Muscle of leg (tissue), 11 donors: ENCODE measurements around the gene ISG15. TPM values are rescaled to one million over a fixed set of nuclear protein-coding genes. Genes with fewer than 3 reads are reported as not detected.
A peak's percentile ranks its signal among the peaks of the same experiment; 100 is the strongest.
"Not testable (repeated sequence)": the region's sequence is repeated elsewhere in the genome, so short reads cannot be mapped to it uniquely, and the experiment has no call there.

Experiments used
- DNase-seq: peaks from one replicate; pipeline ENCODE4 v3.0.0; 2013
- H3K27ac ChIP-seq: one replicate; pipeline ENCODE4 v1.5.1; 2013; ENCODE audit warnings: mild to moderate bottlenecking, low read length, control low read depth
- H3K27me3 ChIP-seq: one replicate; pipeline ENCODE4 v1.6.1; 2013; ENCODE audit warnings: low read length; ENCODE audit not compliant: control insufficient read depth, insufficient read depth
- H3K36me3 ChIP-seq: one replicate; pipeline ENCODE4 v1.6.1; 2013; ENCODE audit warnings: low read length; ENCODE audit not compliant: control insufficient read depth, insufficient read depth
- H3K4me1 ChIP-seq: one replicate; pipeline ENCODE4 v1.6.1; 2013; ENCODE audit warnings: low read length; ENCODE audit not compliant: control insufficient read depth, insufficient read depth
- H3K4me3 ChIP-seq: one replicate; pipeline ENCODE4 v1.5.1; 2013; ENCODE audit warnings: low read length, control low read depth
- H3K9me3 ChIP-seq: replicated peaks from 2 replicates; pipeline ENCODE4 v1.6.1; 2013; ENCODE audit warnings: low read depth, low read length; ENCODE audit not compliant: control insufficient read depth
- WGBS: methylation state at CpG from one replicate; pipeline ENCODE4 v1.1.5; 2013; ENCODE audit warnings: missing lambda C conversion rate; ENCODE audit not compliant: insufficient coverage; 5-methylcytosine and 5-hydroxymethylcytosine counted together
- polyA plus RNA-seq, 8 donors: library from polyadenylated mRNA; unstranded; fragments of 120-200 nt; gene quantifications; one replicate each; pipeline versions ENCODE4 v1.2.1 to v1.2.3, GENCODE V29; 2013; ENCODE audit warnings: inconsistent platforms in 1 of 8, low replicate concordance in 1 of 8; ENCODE audit not compliant: insufficient read length in 8 of 8, insufficient read depth in 1 of 8
- total RNA-seq: library from RNA; stranded (reverse); fragments of 120-200 nt; gene quantifications from one replicate; pipeline ENCODE4 v1.2.4, GENCODE V29; 2013

The ISG15 gene
- total and polyA plus RNA-seq, 9 donors: 8.2 to 18.8 (median 12.6) TPM

DNA sequence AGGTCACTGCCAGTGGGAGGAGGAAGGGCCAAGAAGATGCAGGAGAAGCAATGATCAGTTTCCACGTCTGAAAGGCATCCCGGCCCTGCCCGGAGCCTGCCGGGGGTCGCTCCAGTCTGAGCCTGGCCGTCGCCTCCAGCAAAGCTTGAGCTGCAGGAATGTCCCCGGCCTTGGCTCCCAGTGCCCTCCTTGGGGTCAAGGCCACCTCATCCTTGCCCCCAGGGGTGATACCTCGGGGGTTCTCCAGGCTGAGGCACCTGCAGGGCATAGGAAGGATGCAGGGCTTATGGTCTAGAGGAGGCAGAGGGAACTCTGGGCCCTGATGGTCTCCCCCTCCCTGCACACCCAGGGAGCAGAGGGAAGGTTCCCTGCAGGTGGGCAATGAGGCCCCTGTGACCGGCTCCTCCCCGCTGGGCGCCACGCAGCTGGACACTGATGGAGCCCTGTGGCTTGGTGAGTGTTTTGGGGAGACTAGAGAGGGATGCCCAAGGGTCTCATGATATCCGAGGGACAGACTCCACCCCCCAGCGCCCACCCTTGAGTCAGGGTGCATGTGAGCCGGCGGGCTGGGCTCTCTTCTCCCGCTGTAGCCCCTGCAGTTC is 40.9 kb downstream of the ISG15 start:
- Histone ChIP-seq H3K27ac (no peak overlapping the region), H3K4me3 (no peak overlapping the region), H3K4me1 (peaks cover 5% of the 10 kb centered on the region), H3K36me3 (peaks cover 40% of the 10 kb centered on the region), H3K9me3 (no peaks in the 10 kb centered on the region), H3K27me3 (peaks cover 23% of the 10 kb centered on the region)
- WGBS: 91% methylated on average over 13 of the region's 18 CpGs
- no peak for DNase-seq

DNA sequence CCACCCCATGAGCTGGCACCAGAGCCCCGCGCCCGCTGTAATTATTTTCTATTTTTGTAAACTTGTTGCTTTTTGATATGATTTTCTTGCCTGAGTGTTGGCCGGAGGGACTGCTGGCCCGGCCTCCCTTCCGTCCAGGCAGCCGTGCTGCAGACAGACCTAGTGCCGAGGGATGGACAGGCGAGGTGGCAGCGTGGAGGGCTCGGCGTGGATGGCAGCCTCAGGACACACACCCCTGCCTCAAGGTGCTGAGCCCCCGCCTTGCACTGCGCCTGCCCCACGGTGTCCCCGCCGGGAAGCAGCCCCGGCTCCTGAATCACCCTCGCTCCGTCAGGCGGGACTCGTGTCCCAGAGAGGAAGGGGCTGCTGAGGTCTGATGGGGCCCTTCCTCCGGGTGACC is 41.7 kb downstream of the ISG15 start:
- peaks cover 8% of the 10 kb centered on the region for H3K4me1 ChIP-seq
- no peak for DNase-seq
- peaks cover 28% of the 10 kb centered on the region for H3K27me3 ChIP-seq
- WGBS: 86% methylated on average over 20 of the region's 23 CpGs
- no peak overlapping the region for H3K27ac ChIP-seq
- peaks cover 33% of the 10 kb centered on the region for H3K36me3 ChIP-seq
- H3K9me3 ChIP-seq: no peaks in the 10 kb centered on the region
- no peak overlapping the region for H3K4me3 ChIP-seq

DNA sequence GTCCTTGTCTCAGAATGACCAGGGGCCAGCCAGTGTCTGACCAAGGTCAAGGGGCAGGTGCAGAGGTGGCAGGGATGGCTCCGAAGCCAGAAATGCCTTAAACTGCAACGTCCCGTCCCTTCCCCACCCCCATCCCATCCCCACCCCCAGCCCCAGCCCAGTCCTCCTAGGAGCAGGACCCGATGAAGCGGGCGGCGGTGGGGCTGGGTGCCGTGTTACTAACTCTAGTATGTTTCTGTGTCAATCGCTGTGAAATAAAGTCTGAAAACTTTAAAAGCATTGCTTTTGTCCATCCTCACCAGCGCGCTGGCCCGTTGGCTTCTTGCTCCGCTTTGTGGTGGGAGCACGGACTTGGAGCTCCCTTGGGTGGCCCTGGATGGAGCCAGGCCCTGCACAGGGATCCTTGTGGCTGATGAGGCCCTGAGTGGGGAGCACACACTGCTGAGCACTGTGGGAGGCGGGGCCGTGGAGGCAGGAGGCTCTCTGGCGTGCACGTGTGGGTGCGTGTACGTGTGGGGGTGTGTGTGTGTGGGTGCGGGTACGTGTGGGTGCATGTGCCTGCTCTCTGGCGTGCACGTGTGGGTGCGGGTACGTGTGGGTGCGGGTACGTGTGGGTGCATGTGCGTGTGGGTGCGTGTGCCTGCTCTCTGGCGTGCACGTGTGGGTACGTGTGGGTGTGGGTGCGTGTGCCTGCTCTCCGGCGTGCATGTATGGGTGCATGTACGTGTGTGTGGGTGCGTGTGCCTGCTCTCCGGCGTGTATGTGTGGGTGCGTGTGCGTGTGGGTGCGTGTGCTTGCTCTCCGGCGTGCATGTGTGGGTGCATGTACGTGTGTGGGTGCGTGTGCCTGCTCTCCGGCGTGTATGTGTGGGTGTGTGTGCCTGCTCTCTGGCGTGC is 42.8 kb downstream of the ISG15 start:
- Histone ChIP-seq H3K9me3 (no peaks in the 10 kb centered on the region), H3K36me3 (peaks cover 31% of the 10 kb centered on the region), H3K27ac (no peak overlapping the region), H3K4me1 (peaks cover 8% of the 10 kb centered on the region), H3K27me3 (peaks cover 39% of the 10 kb centered on the region), H3K4me3 (no peak overlapping the region)
- no peak for DNase-seq
- WGBS: 83% methylated on average over 27 of the region's 50 CpGs

DNA sequence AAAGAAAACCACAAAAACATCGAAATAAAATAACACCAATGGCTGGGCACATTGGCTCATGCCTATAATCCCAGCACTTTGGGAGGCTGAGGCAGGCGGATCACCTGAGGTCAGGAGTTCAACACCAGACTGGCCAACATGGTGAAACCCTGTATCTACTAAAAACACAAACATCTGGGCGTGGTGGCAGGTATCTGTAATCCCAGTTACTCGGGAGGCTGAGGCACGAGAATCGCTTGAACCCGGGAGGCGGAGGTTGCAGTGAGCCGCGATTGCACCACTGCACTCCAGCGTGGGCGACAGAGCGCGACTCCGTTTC is 44.4 kb downstream of the ISG15 start:
- not testable (repeated sequence) for DNase-seq, H3K27ac ChIP-seq, H3K9me3 ChIP-seq, H3K4me3 ChIP-seq
- H3K4me1 ChIP-seq: peaks cover 14% of the 10 kb centered on the region
- WGBS: no CpG with 5 or more reads among the region's 15 CpGs
- peaks cover 54% of the 10 kb centered on the region for H3K27me3 ChIP-seq
- H3K36me3 ChIP-seq: peaks cover 19% of the 10 kb centered on the region

DNA sequence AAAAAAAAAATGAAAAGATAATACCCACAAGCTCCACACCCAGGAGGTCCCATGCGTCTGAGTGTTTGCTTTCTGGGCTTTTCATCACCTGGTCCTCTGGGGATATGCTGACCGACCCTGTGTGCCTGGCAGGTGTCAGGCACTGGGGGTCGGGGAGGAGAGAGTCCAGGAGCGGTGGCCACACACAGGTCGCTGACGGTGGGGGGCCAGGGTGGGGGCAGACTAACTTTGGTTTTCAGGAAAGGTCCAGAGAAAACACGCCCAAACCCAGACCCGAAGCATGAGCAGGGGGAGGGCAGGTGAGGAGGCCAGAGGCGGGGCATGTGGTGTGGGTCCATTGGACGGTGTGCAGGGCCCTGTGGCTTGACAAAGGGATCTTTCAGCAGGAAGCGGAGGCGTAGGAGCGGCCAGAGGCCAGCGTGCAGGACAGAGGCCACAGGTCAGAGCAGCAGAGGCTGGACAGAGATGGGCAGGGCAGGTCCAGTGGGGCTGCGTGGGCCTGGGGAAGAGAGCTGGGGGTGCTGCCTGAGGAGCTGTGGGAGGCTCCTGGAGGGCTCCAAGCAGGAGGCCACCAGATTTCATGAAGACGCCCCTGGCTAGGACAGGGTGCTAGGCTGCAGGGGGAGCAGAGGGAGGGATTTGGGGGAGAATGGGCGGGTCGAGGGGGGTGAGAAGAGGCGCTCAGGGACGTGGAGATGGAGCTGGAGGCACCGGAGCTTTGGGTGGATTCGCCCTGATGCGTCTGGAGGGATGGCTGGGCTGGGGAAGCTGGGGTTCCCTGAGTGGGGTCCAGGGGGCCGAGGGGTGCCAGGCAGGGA is 45.0 kb downstream of the ISG15 start:
- Histone ChIP-seq H3K27me3 (peaks cover 59% of the 10 kb centered on the region), H3K27ac (no peak overlapping the region), H3K4me1 (peaks cover 15% of the 10 kb centered on the region), H3K36me3 (peaks cover 19% of the 10 kb centered on the region), H3K4me3 (no peak overlapping the region), H3K9me3 (no peaks in the 10 kb centered on the region)
- no peak for DNase-seq
- WGBS: 16% methylated on average over 23 of the region's 24 CpGs

DNA sequence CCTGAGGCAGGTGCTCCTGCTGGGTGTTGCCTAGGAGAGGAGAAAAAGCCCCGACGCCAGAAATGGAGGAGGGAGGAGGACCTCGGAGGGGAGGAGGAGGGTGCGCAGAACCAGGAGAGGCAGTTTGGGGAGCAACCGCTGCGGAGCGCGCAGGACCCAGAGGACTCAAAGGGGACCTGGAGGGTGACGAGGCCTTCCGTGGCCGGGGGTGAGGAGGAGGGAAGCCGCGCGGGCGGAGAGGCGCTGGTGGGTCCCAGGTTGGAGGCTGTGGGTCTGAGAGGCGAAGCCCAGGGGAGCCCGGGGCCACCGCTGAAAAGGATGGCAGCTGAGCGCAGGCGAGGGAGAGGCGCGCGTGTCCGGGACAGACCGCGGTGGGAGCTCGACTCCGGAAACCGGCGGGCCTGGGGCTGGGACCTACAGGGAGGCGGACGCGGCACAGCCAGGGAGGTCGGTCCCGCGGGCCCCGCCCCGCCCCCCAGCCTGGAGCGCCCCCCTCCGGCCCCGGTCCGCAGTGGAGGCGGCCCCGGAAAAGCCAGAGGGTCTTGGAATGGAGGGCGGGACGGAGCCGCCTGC is 45.7 kb downstream of the ISG15 start:
- 1% methylated on average over 48 of the region's 48 CpGs for WGBS
- peaks cover 20% of the 10 kb centered on the region for H3K4me1 ChIP-seq
- H3K9me3 ChIP-seq: no peaks in the 10 kb centered on the region
- H3K27me3 ChIP-seq: peaks cover 66% of the 10 kb centered on the region
- no peak overlapping the region for H3K27ac ChIP-seq
- peaks cover 13% of the 10 kb centered on the region for H3K36me3 ChIP-seq
- no peak for DNase-seq
- H3K4me3 ChIP-seq: peak overlapping the region; percentile 19

DNA sequence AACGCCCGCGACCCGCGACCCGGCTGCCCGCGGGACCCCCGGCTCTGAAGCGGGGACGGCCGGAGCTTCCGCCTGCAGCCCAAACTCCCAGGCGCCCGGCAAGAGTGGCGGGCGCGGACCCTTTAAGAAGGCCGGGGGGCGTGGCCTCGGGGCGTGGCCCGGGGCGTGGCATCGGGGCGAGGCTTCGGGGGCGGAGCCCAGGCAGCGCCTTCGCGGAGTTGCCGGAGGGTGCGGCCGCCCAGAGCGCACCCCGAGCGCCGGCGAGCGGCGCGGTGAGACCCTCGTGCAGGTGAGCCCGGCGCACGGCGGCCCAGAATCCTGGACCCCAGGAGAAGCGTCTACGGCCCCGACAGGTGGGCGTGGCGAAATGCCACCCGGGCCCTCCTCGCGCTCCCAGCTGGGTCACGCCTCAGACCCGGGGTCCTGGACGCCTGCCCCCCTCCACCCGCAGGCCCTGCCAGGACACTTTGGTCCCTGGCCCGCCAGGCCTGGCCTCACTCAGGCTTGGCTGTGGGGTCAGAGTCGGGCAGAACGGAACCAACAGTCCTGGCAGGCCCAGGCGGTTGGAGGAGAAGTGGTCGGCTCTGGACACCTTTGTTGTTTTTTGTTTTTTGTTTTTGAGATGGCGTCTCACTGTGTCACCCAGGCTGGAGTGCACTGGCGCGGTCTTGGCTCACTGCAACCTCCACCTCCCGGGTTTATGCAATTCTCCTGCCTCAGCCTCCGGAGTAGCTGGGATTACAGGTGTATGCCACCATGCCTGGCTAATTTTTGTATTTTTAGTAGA is 46.4 kb downstream of the ISG15 start:
- H3K36me3 ChIP-seq: peaks cover 9% of the 10 kb centered on the region
- H3K4me3 ChIP-seq: peak overlapping the region; percentile 35
- under 1% methylated on average over 58 of the region's 69 CpGs for WGBS
- peak; percentile 74 for DNase-seq
- peaks cover 72% of the 10 kb centered on the region for H3K27me3 ChIP-seq
- H3K27ac ChIP-seq: no peak overlapping the region
- peaks cover 22% of the 10 kb centered on the region for H3K4me1 ChIP-seq
- no peaks in the 10 kb centered on the region for H3K9me3 ChIP-seq

DNA sequence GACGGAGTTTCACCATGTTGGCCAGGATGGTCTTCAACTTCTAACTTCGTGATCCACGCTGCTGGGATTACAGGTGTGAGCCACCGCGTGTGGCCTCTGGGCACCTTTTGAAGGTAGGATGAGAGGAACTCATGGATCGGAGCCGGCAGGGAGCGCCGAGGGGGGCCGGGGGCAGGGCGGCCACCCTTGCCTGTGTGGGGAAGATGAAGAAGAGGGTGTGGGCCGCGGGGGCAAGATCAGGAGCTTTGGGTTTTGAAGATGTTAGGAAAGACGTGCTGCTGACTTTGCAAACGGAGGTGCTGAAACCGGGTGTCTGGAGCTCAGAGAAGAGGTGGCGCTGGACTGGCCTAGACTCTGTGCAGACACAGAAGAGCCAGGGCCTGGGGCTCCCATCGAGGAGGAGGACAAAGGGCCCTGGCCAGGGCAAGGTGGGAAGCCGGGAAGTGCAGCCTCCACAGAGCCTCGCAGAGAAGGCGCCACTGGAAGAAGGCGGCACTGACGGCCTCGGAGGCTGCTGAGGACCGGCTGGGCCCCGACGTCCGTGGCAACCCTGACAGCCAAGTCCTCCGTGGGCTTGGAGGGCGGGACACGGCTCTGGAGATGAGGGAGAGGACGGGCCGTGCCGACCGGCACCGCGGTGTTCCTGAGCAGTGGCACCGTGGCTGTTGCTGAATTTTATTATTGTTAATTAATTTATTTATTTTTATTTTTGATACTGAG is 47.1 kb downstream of the ISG15 start:
- no peak overlapping the region for H3K27ac ChIP-seq
- peaks cover 1% of the 10 kb centered on the region for H3K36me3 ChIP-seq
- H3K9me3 ChIP-seq: no peaks in the 10 kb centered on the region
- H3K4me3 ChIP-seq: no peak overlapping the region
- H3K27me3 ChIP-seq: peaks cover 75% of the 10 kb centered on the region
- 39% methylated on average over 29 of the region's 38 CpGs for WGBS
- no peak for DNase-seq
- H3K4me1 ChIP-seq: peaks cover 22% of the 10 kb centered on the region

DNA sequence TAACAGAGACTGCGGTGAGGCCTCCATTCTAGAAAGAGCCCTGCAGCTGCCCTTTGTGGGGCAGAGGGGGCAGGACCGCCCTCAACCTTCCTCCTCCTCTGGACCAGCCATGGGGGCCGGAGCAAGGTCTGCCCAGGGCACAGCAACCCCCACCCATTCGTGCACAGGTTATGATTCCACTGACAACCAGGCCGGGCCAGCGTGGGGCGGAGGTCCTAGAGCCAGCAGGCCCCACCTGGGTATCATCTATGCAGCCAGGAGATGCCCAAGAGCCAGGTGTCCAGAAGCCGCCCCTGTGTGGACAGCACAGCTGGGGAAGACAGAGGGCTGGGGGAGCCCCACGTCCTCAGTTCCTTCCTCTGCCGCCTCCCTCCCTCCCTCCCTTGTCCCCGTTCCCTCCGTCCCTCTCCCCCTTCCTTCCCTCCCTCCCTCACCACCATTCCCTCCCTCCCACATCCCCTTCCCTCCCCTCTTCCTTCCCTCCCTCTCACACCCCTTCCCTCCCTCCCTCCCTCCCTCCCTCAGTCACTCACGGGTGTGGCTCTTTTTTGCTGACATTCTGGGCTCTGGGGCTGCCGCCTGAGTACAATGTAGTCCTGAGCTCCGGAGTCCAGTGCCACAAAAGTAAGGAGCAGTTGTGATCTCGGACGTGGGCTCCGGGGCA is 48.5 kb downstream of the ISG15 start:
- H3K9me3 ChIP-seq: no peaks in the 10 kb centered on the region
- WGBS: 45% methylated on average over 13 of the region's 18 CpGs
- H3K4me3 ChIP-seq: no peak overlapping the region
- peaks cover 84% of the 10 kb centered on the region for H3K27me3 ChIP-seq
- H3K36me3 ChIP-seq: no peaks in the 10 kb centered on the region
- peaks cover 22% of the 10 kb centered on the region for H3K4me1 ChIP-seq
- H3K27ac ChIP-seq: no peak overlapping the region
- DNase-seq: peak; percentile 38
